ENCODE measurements around the gene KRTAP19-5.
A peak's percentile ranks its signal among the peaks of the same experiment; 100 is the strongest.

Gene KRTAP19-5

DNA sequence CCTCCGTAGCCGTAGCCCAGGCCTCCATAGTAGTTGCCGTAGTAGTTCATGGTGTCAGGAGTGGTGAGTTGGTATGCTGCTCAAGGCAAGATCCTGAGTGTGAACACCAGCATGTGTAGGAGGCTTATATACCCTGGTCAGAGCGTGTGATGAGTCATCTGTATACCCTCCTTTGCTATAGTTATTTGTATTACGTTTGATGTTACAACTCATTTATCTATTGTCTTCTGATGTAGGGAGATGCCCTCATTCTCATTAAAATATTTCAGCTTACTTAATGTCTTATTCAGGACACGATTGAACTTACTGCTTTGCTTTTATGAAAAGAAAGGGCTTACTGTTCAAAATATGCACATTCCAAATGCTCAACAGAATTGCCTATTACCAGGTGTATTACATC lies at the start of gene KRTAP19-5:
Gene KRTAP19-5, minus strand, starts transcription at position 101 of the 400 bp plus-strand sequence. Its CDS starts 51 bp downstream, at position 50.
- no peak for DNase-seq

DNA sequence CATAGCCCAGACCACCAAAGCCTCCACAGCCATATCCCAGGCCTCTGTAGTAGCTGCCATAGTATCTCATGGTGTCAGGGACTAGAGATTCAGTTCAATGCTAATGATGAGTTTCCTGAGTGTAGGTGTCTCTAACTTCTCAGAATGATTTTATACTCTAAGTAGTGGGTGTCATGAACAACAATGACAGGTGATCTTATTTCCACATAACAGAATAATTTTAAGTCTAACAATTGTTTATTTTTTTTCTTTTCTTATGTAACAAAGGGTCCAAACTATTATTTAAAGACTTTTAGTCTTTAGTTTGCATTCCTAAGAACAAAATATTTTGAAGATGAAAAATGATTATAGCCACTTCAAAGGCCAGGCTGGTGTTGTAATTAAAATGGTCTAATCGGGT lies 39.8 kb upstream of the KRTAP19-5 start, which contains the start of gene KRTAP19-6:
Gene KRTAP19-6, minus strand, starts transcription at position 101 of the 400 bp plus-strand sequence. Its CDS starts 31 bp downstream, at position 70.
- DNase-seq = no peak

DNA sequence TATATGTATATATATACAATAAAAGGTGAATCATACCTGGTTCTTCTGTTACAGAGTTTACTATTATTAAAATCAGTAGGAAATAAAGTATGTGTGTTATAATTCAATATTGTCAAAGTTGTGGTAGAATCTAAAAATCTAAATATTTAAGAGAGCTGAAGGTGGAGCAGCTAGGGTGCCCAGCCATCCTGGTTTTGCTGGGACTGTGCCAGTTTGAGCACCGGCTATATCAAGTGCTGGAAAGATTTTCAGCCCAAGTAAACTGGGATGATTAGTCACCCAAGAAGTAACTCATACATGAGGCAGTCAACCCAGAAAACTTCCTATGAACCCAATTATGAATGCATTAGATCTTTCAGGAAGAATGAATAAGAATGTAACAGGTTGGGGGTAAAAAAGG lies 16.9 kb upstream of the KRTAP19-5 start:
- DNase-seq = no peak

DNA sequence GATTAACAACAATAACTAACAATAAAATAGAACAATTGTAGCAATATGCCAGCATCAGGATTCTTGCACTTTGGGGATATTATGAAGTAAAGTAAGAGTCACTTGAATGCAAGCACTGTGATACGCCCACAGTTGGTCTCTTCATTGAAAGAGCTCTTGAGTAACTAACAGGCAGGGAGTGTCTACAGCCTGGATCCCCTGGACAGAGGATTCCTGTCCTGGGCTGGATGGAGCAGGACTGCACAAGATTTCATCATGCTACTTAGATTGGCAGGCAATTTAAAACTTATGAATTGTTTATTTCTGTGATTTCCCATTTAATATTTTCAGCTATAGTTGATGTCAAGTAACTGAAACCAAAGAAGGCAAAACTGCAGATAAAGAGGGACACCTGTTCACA lies 13.7 kb upstream of the KRTAP19-5 start:
- no peak for DNase-seq

DNA sequence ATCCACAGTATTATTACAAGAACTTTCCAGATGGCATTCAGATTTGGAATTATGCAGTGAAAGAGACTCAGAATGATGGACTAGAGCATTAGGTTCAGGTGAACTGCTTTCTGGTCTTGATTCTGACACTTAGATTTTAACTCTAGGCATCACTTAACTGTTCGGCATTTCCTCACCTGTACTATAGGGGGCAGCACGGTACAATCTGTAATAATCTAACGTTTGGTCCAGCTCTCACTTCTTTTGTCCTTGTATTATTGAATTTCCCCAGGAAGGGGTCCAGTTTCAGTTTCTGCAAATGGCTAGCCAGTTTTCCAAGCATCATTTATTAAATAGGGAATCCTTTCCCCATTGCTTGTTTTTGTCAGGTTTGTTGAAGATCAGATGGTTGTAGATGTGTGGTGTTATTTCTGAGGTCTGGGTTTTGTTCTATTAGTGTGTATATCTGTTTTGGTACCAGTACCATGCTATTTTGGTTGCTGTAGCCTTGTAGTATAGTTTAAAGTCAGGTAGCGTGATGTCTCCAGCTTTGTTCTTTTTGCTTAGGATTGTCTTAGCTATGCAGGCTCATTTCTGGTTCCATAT lies 3.8 kb upstream of the KRTAP19-5 start:
- DNase-seq = peak; percentile 5

DNA sequence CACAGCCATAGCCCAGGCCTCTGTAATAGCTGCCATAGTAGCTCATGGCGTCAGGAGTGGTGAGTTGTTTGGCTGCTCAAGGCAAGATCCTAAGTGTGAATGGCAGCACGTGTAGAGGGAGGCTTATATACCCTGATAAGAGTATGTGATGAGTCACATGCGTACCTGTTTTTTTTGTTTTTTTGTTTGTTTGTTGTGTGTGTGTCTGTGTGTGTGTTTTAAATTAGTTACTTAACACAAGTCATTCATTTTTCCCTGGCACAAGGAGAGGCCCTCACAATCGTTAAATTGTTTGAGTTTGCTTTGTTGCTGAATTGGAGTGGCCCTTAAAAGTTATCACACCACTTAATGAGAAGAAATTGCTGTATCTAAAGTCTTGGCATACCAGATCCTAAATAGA lies 4.9 kb downstream of the KRTAP19-5 start, which contains the start of gene KRTAP19-4:
Gene KRTAP19-4, minus strand, starts transcription at position 101 of the 400 bp plus-strand sequence. Its CDS starts 55 bp downstream, at position 46.
- DNase-seq = no peak

DNA sequence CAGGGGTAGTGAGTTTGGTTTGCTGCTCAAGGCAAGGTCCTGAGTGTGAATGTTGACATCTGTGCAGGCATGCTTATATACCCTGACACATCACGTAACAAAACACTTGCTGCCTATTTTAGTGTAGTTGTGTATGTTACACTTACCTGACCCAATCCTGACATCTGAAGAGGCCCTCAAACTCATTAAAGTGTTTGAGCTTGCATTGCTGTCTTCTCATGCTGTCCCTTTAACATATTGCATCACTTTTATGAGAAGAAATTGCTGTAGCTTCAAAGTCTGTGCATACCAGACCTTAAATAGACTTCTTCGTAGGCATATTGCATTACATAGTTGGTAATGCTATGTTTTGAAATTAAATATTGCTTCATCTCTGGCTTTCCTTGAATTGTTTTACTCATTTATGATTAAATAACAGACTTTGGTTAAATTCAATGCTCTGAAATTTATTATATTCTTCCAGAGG lies 9.9 kb downstream of the KRTAP19-5 start, which contains the start of gene KRTAP19-3:
Gene KRTAP19-3, minus strand, starts transcription at position 51 of the 466 bp plus-strand sequence. CDS start 56 bp downstream, outside the sequence.
- DNase-seq = no peak

DNA sequence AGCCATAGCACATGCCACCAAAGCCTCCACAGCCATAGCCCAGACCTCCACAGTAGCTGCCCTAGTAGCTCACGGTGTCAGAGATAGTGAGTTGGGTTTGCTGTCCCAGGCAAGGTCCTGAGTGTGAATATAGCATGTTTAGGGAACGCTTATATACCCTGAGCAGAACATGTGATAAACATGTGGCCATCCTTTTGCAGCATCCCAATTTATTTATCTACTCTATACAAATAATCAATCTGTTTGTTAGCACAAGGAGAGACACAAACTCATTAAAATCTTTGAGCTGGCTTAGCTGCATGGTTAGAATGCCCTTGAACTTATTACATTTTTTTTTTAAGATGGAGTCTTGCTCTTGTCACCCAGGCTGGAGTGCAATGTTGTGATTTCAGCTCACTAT lies 14.6 kb downstream of the KRTAP19-5 start, which contains the start of gene KRTAP19-2:
Gene KRTAP19-2, minus strand, starts transcription at position 101 of the 400 bp plus-strand sequence. Its CDS starts 88 bp downstream, at position 13.
- no peak for DNase-seq

DNA sequence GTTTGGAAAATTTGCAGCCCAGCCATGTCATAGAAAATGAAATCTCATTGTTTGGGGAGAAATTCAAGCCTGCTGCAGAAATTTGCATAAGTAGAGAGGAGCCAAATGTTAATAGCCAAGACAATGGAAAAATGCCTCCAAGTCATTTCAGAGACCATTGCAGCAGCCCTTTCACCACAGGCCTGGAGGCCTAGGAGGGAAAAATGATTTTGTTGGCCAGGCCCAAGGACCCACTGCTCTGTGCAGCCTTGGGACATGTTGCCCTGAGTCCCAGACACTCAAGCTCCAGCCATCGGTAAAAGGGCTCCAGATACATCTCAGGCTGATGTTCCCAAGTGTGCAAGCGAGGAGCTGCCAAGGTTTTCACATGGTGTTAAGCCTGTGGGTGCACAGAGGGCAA lies 15.8 kb downstream of the KRTAP19-5 start:
- no peak for DNase-seq

DNA sequence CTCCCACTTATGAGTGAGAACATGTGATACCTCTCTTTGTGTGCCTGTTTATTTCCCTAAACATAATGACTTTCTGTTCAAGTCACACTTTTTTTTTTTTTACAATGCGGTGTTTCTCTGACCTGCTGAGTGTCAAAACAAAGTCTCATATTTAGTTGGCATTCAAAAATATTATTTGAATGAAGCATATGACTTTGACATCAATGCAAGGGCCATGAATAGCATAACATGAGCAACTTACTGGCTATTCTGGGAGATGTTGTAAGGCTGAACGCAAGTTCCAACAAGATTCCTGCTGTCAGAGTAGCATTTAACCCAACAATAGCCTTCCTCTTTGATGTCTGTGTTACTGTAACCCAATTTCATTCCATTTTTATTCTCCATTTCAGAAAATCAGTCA lies 19.8 kb downstream of the KRTAP19-5 start:
- no peak for DNase-seq

DNA sequence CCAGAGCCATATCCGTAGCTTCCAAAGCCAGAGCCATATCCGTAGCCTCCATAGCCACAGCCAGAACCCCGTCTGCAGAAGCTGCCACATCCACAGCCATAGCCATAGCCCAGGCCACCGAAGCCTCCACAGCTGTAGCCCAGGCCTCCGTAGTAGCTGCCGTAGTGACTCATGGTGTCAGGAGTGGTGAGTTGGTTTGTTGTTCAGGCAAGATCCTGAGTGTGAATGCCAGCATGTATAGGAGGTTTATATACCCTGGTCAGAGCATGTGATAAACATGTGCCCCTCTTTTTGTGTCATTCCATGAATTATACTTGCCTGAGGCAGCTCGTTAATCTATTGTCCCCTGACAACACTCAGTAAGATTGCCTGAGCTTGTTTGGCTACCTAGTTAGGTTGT lies 21.8 kb downstream of the KRTAP19-5 start, which contains the start of gene KRTAP19-1:
Gene KRTAP19-1, minus strand, starts transcription at position 223 of the 400 bp plus-strand sequence. Its CDS starts 50 bp downstream, at position 173.
- DNase-seq = no peak

DNA sequence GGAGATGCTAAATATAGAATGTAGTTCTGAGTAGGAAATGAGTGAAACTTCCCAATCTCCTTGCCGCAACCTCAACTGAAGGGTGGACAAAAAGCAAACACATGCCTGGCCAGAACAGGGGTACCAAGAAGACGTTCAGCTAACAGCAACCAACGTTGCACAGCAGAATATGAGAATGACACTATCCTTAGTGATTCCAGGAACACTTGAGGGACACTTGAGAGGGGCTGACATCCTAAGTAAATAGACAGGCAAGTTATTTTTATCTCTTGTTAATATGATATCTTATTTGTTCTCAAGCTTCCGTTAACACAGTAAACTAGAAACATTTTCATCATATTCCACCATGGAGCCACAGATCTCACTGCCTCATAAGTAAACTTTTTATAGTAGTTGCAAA lies 22.7 kb downstream of the KRTAP19-5 start:
- DNase-seq = peak; percentile 49

DNA sequence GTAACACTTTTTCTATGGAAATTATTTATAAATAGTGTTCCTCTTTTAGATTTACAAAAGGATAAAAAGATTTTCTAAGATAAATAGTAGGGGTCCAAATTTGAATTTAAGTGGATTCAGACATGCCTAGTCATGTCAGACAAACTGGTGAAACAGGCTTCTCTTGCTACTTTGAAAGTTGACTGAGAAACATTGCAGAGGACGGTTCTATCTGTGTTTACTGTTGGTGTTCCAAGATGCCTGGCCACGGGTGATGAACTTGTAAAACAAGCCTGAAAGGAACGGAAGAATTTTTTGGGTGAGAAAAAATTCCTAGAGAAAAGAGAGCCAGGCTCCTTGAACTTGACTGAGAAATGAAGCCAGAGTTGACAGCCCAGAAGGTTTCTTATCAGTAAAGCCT lies 23.9 kb downstream of the KRTAP19-5 start:
- no peak for DNase-seq

DNA sequence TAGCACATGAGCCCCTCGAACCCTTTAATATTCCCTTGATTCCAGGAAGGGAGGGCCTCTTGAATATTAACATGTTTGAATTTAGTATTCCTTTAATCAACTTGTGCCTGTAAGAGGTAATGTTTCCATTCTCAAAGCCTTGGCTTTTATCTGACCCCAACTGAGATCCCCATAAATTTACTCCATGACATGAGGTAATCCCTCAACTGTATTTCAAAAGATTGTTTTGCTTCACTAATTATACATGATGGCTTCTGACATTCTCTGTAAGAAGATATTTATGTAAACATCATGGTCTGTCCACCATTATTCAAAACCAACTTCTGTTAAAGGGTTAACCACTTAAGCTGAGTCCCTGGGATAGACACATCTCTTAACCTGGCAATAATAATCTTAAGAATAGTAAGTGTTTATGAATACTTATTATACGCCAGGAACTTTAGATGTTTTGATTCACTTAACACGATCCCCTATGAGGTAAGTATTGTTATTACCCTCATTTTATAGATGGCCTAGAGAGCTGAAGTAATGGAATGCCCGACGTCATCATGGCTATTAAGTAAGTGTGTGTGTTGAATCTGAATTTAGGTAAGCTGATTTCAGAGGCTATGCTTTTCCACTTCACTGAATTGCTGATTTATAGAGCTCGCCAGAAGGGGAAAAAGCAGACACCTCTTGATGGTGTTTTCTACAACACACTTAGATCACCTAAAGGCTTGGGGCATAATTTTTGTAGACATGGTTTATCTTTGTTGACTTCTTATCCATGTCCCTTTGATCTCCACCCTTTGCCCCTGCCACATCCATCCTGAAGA lies 32.8 kb downstream of the KRTAP19-5 start:
- no peak for DNase-seq

DNA sequence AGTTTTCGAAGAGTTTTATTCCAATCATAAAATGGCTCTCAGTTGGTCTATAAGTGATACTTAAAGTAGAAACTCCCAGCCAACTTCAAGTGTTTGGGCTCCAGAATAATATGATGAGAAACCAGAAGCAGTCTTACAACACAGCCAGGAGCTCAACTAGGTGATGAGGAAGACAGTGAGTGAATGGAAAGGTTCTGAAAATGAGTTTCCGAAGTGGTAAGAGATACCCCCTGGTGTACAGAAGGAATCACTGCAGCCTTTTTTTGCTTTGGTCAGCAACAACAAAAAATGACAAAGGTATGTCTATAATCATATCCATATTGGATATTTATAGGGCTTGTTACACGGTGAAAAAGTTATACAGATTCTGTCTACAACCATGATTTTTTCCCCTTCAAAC lies 38.2 kb downstream of the KRTAP19-5 start:
- DNase-seq = peak; percentile 4
